CD4-positive, alpha-beta T cell (primary cell): Measurements from ENCODE around the gene INTS4. TPM values are rescaled to one million over a fixed set of nuclear protein-coding genes. Genes with fewer than 3 reads are reported as not detected.
"Not testable (repeated sequence)": the region's sequence is repeated elsewhere in the genome, so short reads cannot be mapped to it uniquely, and the experiment has no call there.

Experiments
- ATAC-seq: fragments of 200-7000 bp; cut with Tn5 transposase; one replicate; pipeline ENCODE4 v1.10.0; 2022; ENCODE audit warnings: mild to moderate bottlenecking; ENCODE audit not compliant: poor library complexity
- CTCF ChIA-PET: fragments of 350-600 bp; sonication (Branson Sonifier 250); formaldehyde crosslinking; loops from one replicate; lab custom pipeline; 2021; ENCODE audit warnings: antibody characterized with exemption, inconsistent platforms; lab: Charles Lee
- POLR2A ChIA-PET: fragments of 350-600 bp; sonication (Branson Sonifier 250); formaldehyde crosslinking; loops from one replicate; lab custom pipeline; 2021; ENCODE audit warnings: antibody characterized with exemption, inconsistent platforms; lab: Charles Lee
- DNase-seq, 14 experiments: peaks; one replicate each; pipeline ENCODE4 v3.0.0-alpha.2; 2013 to 2020; ENCODE audit warnings: mixed read lengths in 2 of 14
- H3K27ac ChIP-seq, 2 donors: one replicate each; pipeline versions ENCODE4 v1.5.1 to v1.7.0; 2013; ENCODE audit warnings: low read length in 2 of 2, low read depth in 1 of 2, mild to moderate bottlenecking in 1 of 2
- H3K27me3 ChIP-seq, 2 experiments: 1 replicate in 1 of 2; 2 replicates in 1 of 2; pipeline versions ENCODE4 v1.6.1 to v1.7.0; 2013; ENCODE audit warnings: low read length in 2 of 2, control low read depth in 1 of 2, mild to moderate bottlenecking in 1 of 2, moderate library complexity in 1 of 2; ENCODE audit not compliant: insufficient read depth in 2 of 2, control insufficient read depth in 1 of 2
- H3K36me3 ChIP-seq: one replicate; pipeline ENCODE4 v1.6.1; 2013; ENCODE audit warnings: low read length, control low read depth; ENCODE audit not compliant: insufficient read depth
- H3K4me1 ChIP-seq: one replicate; pipeline ENCODE4 v1.6.1; 2013; ENCODE audit warnings: low read length, control low read depth; ENCODE audit not compliant: insufficient read depth
- H3K4me3 ChIP-seq: one replicate; pipeline ENCODE4 v1.5.1; 2013; ENCODE audit warnings: mild to moderate bottlenecking, low read length, moderate library complexity
- H3K9me3 ChIP-seq, 2 experiments: 1 replicate in 1 of 2; 2 replicates in 1 of 2; pipeline versions ENCODE4 v1.6.1 to v1.7.0; 2013; ENCODE audit warnings: low read length in 2 of 2, mild to moderate bottlenecking in 2 of 2, control low read depth in 1 of 2, moderate library complexity in 1 of 2; ENCODE audit not compliant: control insufficient read depth in 1 of 2, insufficient read depth in 1 of 2
- H3K27ac Mint-ChIP-seq: one replicate; pipeline ENCODE4 v1.8.0; 2020; ENCODE audit warnings: mixed read lengths
- H3K27me3 Mint-ChIP-seq: one replicate; pipeline ENCODE4 v1.8.0; 2021; ENCODE audit warnings: mixed read lengths
- H3K36me3 Mint-ChIP-seq: one replicate; pipeline ENCODE4 v1.8.0; 2021; ENCODE audit warnings: low read depth, mixed read lengths
- H3K4me1 Mint-ChIP-seq: one replicate; pipeline ENCODE4 v1.8.0; 2021; ENCODE audit warnings: low read depth, mixed read lengths
- H3K4me3 Mint-ChIP-seq: one replicate; pipeline ENCODE4 v1.8.0; 2020; ENCODE audit warnings: mild to moderate bottlenecking, mixed read lengths
- H3K9me3 Mint-ChIP-seq: one replicate; pipeline ENCODE4 v1.8.0; 2020; ENCODE audit warnings: mixed read lengths
- CTCF ChIP-seq: fragments of 200-600 bp; IDR thresholded peaks from one replicate; pipeline ENCODE4 v1.8.0; 2022; ENCODE audit warnings: antibody characterized with exemption, mild to moderate bottlenecking
- intact Hi-C, 2 experiments: fragments of 100-400 bp; cut with DNase I in 1 of 2; cut with micrococcal nuclease in 1 of 2; formaldehyde crosslinking; loops; one replicate each; pipeline versions ENCODE4 v1.15.1 to v1.9.0; 2023 to 2025; cut with DNase I, micrococcal nuclease
- total RNA-seq, 174 experiments: library from RNA in 2 of 174; stranded (reverse) in 2 of 174; gene quantifications; one replicate each; pipeline ENCODE4 v1.2.3 and lab custom pipeline; 2021 to 2026

Gene INTS4
- total RNA-seq, 2 experiments from 2014 or later = 46.5 to 49.2 TPM

- H3K9me3 Mint-ChIP-seq = no peaks in the 10 kb centered on the region
- H3K27ac ChIP-seq = no peak overlapping the region
- no peaks in the 10 kb centered on the region for H3K4me1 Mint-ChIP-seq
- no peak overlapping the region for H3K27ac Mint-ChIP-seq
- no peaks in the 10 kb centered on the region for H3K36me3 ChIP-seq
- POLR2A ChIA-PET = interaction anchor here (1.1 kb wide), 1 partner anchor 37 kb away, joined by 4 read pairs; the partner anchor contains the start of gene INTS4
- TF ChIP-seq CTCF = no peak
- no peaks in the 10 kb centered on the region for H3K4me1 ChIP-seq
- no peaks in the 10 kb centered on the region for H3K36me3 Mint-ChIP-seq
- H3K27me3 ChIP-seq = no peaks in the 10 kb centered on the region
- intact Hi-C loops = no loop called here
- no peaks in the 10 kb centered on the region for H3K9me3 ChIP-seq
- CTCF ChIA-PET = no interaction called here
- no peak for ATAC-seq
- H3K4me3 ChIP-seq = no peak overlapping the region
- H3K4me3 Mint-ChIP-seq = no peak overlapping the region
- no peak for DNase-seq
- H3K27me3 Mint-ChIP-seq = peaks cover 6% of the 10 kb centered on the region
These were observed 37.6 kb upstream of the INTS4 start for GRCh38 chr11:78032090-78032489.

GRCh38 chr11:78031629-78032028 is 37.2 kb upstream of the INTS4 start:
- Mint-ChIP-seq H3K27ac (no peak overlapping the region), H3K9me3 (no peaks in the 10 kb centered on the region), H3K4me3 (no peak overlapping the region), H3K36me3 (no peaks in the 10 kb centered on the region), H3K27me3 (peaks cover 6% of the 10 kb centered on the region), H3K4me1 (no peaks in the 10 kb centered on the region)
- H3K4me1 ChIP-seq = no peaks in the 10 kb centered on the region
- H3K4me3 ChIP-seq = no peak overlapping the region
- no peak for TF ChIP-seq CTCF
- POLR2A ChIA-PET = interaction anchor here (1.1 kb wide), 1 partner anchor 37 kb away, joined by 4 read pairs; the partner anchor contains the start of gene INTS4
- no peaks in the 10 kb centered on the region for H3K27me3 ChIP-seq
- intact Hi-C loops = no loop called here
- H3K9me3 ChIP-seq = no peaks in the 10 kb centered on the region
- no peak overlapping the region for H3K27ac ChIP-seq
- ATAC-seq (no peak), DNase-seq (no peak)
- CTCF ChIA-PET = no interaction called here
- no peaks in the 10 kb centered on the region for H3K36me3 ChIP-seq

- Mint-ChIP-seq H3K27me3 (peaks cover 6% of the 10 kb centered on the region), H3K4me3 (no peak overlapping the region), H3K27ac (no peak overlapping the region), H3K4me1 (no peaks in the 10 kb centered on the region), H3K9me3 (no peaks in the 10 kb centered on the region), H3K36me3 (no peaks in the 10 kb centered on the region)
- Histone ChIP-seq H3K36me3 (no peaks in the 10 kb centered on the region), H3K27ac (no peak overlapping the region), H3K27me3 (no peaks in the 10 kb centered on the region), H3K4me3 (no peak overlapping the region), H3K4me1 (no peaks in the 10 kb centered on the region), H3K9me3 (no peaks in the 10 kb centered on the region)
- ChIA-PET CTCF (no interaction called here), POLR2A (no interaction called here)
- TF ChIP-seq CTCF = no peak
- DNase-seq = no peak
- intact Hi-C loops = no loop called here
- ATAC-seq = no peak
These were observed 36.2 kb upstream of the INTS4 start for GRCh38 chr11:78030429-78031325.

- H3K36me3 Mint-ChIP-seq, POLR2A ChIA-PET, H3K4me3 Mint-ChIP-seq, H3K27me3 Mint-ChIP-seq, H3K27ac ChIP-seq, ATAC-seq, H3K9me3 Mint-ChIP-seq, H3K27ac Mint-ChIP-seq, H3K9me3 ChIP-seq, H3K27me3 ChIP-seq, H3K4me1 Mint-ChIP-seq, intact Hi-C loops, H3K4me1 ChIP-seq, H3K4me3 ChIP-seq, DNase-seq, CTCF ChIA-PET, H3K36me3 ChIP-seq: not testable (repeated sequence)
These were observed 34.0 kb upstream of the INTS4 start for GRCh38 chr11:78028423-78028822.
